GM12874 (cell line): ENCODE data around the gene TRIM46.

ENCODE experiments used
- TF ChIP-seq, protein P1 (sequence below): IDR thresholded peaks from 2 replicates; pipeline ENCODE4 v1.5.1; 2011; ENCODE audit warnings: low read depth, mild to moderate bottlenecking, control low read depth, low read length, moderate library complexity; ENCODE audit not compliant: insufficient read depth

The TRIM46 gene

DNA sequence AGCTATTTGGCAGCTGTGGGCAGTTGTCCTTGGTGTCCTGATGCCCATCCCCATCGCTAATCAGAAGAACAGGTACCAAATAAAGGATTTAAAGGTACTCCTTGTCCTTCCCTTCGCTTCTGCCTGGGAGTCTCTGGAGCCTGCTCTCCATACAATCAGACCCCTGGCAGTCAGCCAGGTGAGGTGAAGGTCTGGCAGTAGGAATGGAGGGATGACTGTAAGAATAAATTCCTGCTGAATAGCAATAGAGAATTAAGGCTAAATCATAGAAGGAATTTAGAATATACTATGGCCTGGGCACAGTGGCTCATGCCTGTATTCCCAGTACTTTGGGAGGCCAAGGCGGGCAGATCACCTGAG is 24.9 kb downstream of the TRIM46 start:
- TF ChIP-seq, protein P1, sequence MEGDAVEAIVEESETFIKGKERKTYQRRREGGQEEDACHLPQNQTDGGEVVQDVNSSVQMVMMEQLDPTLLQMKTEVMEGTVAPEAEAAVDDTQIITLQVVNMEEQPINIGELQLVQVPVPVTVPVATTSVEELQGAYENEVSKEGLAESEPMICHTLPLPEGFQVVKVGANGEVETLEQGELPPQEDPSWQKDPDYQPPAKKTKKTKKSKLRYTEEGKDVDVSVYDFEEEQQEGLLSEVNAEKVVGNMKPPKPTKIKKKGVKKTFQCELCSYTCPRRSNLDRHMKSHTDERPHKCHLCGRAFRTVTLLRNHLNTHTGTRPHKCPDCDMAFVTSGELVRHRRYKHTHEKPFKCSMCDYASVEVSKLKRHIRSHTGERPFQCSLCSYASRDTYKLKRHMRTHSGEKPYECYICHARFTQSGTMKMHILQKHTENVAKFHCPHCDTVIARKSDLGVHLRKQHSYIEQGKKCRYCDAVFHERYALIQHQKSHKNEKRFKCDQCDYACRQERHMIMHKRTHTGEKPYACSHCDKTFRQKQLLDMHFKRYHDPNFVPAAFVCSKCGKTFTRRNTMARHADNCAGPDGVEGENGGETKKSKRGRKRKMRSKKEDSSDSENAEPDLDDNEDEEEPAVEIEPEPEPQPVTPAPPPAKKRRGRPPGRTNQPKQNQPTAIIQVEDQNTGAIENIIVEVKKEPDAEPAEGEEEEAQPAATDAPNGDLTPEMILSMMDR = no peak

DNA sequence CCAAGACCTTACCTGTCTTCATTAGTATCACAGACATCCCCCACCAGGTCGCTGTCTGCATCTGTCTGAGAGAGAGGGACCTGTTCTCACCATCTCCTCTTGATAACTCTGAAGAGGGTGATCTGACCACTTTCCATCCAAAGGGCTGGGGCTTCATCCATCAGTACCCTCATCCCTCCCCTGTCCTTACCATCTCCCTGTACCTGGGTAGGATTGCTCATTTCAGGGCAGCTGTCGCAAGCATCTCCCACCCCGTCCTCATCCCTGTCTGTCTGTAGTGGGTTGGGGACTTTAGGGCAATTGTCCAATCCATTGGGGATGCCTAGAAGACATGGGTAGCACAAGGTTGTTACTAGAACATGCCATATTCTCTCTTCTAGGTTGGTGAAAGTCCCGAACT is 26.1 kb downstream of the TRIM46 start:
- TF ChIP-seq, protein P1 = no peak

DNA sequence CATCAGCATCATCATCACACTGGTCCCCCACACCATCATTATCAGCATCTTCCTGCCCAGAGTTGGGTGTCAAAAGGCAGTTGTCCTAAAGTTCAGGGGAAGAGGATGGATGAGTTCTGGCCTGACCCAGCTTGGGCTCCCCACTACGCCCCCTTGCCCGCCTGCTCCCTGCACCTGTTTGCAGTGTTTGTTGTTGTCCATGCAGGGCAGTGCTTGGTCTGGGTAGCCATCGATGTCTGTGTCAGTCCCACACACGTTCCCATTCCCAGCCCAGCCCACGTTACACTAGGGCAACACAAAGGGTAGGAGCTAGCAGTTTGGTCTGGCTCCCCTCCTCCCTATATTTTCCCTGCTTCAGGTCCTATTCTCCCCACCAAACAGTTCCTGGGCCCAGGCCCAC is 27.3 kb downstream of the TRIM46 start:
- TF ChIP-seq, protein P1 = no peak

DNA sequence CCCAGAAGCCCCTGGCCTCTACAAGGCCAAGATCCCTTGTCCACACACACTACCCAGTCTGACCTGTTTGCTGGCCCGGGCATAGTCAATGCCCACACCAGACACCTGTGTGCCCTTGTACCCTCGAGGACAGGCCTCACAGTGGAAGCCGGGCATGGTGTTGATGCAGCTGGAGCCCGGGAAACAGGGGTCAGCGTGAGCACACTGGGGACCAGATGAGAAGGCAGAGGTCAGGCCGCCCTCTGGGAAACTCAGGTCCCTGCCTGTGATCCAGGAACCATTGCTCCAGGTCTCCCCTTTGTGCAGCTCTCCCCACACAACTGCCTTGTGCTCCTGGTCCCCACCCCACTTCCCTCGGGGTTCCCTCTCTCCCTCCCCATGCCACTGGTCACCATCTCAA is 28.5 kb downstream of the TRIM46 start:
- TF ChIP-seq, protein P1 = no peak

DNA sequence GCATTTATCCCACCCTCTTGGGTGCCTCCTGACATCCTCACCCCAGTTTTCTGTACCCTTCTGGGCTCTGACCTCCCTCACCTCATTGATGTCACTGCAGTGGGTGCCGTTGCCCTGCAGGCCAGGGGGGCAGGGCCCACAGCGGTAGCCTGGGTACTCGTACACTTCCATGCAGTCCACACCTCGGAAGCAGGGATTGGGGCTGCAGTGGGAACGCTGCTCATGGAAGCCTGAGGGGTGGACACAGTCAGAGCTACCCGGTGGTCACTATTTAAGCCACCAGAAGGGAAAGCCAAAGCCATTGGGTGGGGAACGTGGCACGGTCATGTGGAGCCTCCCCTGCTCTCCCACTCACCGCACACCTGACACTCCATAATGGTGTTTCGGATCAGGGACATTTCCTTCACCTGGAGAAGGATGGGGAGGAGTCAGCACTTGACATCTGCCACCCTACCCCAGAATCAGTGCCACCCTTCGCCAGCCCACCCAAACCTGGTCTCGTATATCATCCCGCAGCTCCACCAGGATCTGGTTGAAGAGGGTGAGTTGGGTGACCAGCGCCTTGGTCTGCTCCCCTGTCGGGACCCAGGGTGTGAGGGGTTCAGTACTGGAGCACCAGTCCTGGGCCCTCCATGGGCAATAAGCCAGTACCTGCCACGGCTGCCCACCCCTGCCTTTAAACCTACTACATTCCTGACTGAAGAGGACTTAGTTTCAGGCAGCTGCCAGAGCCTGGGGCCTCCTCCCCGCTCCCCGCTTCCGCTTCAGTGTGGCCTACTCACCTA is 29.3 kb downstream of the TRIM46 start:
- TF ChIP-seq, protein P1 = no peak

DNA sequence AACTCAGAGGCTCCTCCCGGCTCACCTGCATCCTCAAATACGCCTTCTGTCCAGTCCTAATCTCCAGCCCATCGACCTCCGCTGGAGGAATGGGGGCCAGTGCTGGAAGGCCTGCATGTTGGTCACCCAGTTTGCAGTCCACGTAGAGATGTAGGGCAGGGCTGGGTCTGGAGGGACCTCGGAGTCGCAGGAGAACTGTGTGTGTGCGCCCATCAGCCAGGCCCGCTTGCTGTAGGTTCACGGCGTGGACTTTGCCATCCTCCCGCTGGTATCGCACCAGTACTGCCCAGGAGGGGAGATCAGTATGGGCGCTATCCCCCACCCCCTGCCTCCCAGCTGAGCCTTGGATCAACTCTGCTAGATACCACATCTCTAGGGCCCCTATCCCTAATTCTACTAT is 31.4 kb downstream of the TRIM46 start:
- TF ChIP-seq, protein P1 = no peak

DNA sequence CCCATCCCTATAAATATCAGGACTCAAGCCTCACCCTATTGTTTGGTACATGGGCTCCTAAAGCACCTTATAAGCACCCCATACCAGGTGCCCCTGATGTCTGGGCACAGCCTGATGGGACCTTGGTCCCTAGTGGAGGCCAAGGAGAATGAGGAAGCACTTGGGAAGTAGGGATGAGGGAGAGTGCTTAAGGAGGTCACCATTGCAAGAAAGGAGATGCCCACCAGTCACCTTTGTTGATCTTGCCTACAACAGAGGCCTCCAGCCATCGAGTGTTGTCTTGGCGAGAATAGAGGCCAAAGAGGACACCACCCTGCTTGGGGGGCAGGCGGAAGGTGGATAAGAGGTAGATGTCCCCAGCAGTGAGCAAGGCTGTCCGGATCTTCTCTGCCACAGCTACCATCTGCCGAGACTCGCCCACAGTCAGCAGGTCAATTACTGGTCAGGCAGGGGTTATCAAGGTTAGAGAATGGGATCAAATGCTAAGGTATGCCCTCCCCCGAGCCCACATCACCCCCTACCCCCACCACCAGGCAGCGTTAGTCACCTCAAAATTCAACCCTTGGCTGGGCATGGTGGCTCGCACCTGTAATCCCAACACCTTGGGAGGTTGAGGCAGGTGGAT is 32.4 kb downstream of the TRIM46 start:
- TF ChIP-seq, protein P1 = no peak
